HK-2 (cell line): ENCODE results near the gene GLYR1.

ENCODE experiments used
- DNase-seq: peaks from one replicate; pipeline ENCODE4 v3.0.0-alpha.2; 2018; ENCODE audit not compliant: unreplicated experiment

Gene GLYR1

DNA sequence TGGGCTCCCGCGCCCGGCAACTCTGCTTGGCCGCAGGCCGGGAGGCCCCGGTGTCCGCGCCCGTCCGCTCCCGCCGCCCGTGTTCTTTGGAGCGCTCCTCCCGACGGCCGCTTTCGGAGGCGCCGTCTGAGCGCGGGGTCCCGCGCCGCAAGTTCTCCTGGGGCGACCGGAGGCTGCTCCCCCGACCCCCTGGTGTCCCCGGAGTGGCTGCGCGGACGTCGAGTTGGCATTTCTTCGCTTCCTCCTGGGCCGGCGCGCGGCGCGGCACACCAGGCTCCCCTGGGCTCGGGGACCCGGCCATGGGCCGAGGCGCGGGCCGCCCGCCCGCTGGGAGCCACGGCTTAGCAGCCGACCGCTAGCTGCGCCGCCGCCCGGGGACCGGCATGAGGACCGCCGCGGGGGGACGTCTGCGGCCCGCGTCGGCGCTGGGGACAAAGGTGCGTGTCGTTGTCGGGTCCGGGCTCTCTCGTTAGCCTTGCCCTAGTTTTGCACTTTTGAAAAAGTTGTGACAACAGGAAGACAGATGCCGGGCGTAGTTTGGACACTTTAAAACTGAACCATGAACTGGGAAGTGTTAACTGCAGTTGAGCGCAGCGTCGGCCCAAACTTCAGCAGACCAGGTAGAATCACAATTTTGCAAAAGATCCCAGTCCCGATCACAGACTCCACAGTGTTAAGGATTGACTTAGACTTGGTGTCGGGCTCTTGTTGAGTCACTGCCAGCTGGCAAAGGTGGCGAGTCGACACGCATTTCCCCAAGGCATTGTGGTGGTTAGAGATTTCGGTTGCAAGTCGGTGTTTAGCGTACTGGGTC is 893 bp upstream of the GLYR1 start:
- peak; percentile 32 for DNase-seq

GRCh38 chr16:4846503-4846900 is 586 bp downstream of the GLYR1 start:
- peak; percentile 68 for DNase-seq

DNA sequence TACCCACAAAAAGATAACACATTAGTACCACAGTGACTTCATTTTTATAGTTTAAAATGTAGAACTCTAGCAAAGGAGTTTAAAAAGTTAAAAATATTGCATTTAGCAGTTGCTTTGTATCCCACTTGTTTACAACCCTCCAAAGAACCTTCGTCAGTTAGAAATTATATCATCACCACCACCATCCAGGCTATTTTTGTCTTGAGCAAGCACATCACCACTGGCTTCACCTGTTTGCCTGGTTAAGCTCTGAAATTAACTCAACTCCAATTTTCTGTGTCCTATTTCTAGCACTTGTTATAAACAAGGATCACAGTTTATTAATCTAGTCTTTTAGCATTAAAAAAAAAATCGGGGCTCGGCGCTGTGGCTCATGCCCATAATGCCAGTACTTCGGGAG is 6.1 kb downstream of the GLYR1 start:
- no peak for DNase-seq

- DNase-seq: no peak
Observed at GRCh38 chr16:4839942-4840341, 7.1 kb downstream of the GLYR1 start.

DNA sequence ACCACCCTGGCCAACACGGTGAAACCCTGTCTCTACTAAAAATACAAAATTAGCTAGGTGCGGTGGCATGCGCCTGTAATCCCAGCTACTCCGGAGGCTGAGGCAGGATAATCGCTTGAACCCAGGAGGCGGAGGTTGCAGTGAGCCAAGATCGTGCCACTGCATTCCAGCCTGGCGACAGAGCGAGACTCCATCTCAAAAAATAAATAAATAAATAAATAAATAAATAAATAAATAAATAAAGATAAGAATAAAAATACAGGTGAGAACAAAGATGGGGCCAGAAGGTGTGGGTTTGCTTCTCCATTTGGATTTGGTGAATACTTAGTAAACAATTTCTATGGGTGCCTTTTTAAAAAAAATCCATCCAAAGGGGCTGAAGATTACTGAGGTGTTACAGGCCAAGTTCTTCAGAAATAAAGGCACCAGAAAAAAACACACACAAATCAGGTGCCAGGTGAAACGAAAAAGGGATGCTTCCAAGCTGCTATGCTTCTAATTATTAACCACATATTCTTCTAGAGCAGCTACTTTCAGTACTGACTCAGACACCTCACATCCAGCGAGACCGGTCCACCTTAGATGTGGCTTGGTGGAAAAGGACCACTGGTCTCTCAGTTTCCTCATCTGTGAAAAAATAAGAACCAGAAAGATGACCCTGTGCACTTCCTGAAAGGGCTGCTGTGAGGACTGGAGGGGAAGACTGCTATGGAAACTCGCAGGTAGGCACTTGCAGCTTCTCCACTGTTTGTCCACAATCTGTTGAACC is 9.2 kb downstream of the GLYR1 start:
- DNase-seq: peak; percentile 31

- DNase-seq: no peak
Observed at GRCh38 chr16:4836727-4837126, 10.4 kb downstream of the GLYR1 start.

DNA sequence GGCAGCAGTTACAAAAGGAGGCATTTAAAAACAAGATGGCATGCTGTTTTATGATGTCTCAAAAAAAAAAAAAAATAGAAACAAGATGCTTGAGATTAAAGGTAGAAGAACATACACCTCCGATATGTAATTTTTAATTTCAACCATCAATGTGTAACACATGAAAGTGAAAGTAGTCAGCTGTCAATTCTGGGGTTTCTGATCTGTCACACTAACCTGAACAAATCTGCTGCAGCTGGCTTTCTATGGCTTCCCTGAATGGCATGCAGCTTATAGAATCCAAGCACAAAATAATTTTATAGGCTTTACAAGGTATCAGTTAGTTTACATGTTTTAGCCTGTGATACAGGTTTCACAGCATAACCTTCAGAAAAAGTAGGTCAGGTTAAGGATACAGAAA is 13.5 kb downstream of the GLYR1 start:
- DNase-seq: no peak

DNA sequence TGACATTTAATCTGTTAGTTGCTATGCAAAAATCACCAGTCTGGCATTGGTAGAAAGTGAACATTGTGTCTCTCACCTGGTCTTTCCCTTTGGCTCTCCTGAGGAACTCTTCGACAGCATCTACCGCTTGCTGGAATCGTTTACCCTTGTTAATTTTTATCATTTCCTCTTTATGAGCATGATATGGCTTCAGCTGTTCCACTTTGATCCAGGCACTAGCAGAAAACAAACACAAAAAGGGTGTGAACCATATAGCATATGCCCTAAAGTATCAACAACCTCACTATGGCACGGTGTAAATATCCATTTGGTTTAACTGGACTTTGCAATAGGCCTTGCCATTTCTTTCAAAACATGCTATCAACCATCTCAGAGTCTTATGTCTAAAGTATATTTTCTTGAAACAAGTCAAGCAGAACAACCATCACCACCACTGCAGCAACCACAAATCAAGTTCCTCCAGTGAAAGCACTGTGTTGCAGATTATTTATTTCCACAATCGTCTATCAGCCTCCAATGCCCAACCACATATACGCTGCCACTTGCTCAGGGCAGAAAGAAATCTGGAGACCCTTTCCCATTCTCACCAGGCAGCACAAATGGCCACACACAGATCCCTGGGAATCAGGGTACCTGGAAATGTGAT is 14.3 kb downstream of the GLYR1 start:
- no peak for DNase-seq

- no peak for DNase-seq
Observed at GRCh38 chr16:4831616-4832015, 15.5 kb downstream of the GLYR1 start.

GRCh38 chr16:4830408-4830807 is 16.7 kb downstream of the GLYR1 start:
- no peak for DNase-seq

- DNase-seq: no peak
Observed at GRCh38 chr16:4828567-4829321, 18.3 kb downstream of the GLYR1 start.

GRCh38 chr16:4826980-4827379 is 20.1 kb downstream of the GLYR1 start:
- DNase-seq: no peak

- no peak for DNase-seq
Observed at GRCh38 chr16:4826526-4826925, 20.6 kb downstream of the GLYR1 start.

GRCh38 chr16:4825196-4825595 is 21.9 kb downstream of the GLYR1 start:
- no peak for DNase-seq

DNA sequence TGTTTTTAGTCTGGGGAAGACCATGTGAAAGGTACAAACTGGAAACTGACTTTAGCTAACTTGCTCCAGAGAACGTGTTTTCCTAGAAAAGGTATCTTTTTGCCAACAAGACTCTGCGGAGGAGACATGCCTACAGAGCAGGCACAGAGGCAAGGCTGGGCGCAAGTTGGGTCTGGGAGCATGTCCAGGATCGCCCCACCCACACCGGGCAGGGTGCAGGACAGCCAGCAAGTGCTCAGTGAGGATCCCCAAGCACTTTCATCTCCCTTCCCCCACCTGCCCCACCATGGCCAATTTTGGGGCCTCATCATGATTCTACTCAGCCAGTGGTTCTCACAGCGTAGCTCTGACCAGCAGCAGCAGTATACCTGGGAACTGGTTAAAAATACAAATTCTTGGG is 26.4 kb downstream of the GLYR1 start:
- DNase-seq: no peak

DNA sequence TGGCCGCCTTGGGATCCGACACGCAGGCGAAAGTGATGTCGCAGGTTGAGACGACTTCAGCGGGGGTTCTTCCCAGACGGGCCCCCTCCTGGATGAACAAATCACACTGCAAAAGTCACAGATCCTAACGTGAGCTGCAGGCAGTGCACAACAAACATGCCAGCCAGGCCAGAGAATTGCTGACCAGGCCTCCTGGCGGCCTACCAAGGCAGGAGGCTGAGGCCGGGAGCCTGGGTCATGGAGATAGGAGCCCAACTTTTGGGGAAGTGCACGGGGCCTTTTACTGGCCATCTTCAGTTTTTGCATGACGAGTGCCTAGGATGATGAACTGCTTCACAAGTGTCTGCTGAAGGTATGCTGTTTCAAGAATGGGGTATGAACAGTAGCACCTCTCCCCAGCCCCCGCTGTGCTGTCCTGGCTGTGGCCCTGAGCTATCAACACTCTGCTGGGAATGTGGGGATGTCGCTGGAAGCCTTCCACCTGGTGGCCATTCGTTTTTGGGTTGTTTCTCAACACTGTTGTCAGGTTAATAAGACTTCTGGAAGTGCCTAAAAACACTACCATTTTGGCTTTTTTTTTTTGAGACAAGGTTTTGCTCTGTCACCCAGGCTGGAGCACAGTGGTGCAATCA is 32.4 kb downstream of the GLYR1 start:
- no peak for DNase-seq

GRCh38 chr16:4814046-4814445 is 33.0 kb downstream of the GLYR1 start:
- DNase-seq: no peak

DNA sequence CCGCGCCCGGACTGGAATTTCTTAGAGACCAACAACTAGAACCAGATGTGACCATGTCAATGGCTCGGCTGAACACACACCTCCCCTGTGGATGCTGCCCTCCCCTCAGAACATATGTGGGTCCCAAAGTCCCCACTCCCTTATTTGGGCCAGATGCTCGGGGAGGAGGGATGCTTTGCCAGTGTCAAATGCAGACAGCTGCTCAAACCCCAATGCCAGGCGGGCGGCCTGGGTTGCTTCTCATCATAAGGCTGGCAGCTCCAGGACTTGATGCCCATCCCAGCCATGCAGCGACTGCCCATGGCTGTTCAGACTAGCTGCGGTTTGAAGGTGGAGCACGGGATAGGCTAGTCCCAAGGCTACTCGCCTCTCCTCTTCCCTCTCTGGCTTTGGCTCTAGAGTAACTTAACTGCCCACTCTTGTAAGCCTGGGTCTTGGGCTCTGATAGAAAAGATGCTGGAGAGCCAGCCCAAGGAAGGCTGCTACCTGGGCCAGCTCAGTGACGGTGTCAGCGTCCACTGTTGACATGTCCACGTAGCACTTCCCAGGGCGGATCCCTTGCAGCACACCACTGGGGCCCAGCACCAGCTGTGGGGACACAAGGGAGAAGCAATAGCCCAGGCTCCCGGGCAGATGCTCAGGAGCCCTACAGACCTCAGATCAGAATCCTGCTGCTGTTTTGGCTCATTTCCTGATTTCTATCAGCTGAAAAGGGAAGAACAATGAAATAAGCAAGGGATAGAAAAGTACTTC is 33.7 kb downstream of the GLYR1 start:
- no peak for DNase-seq

GRCh38 chr16:4811773-4812172 is 35.3 kb downstream of the GLYR1 start:
- DNase-seq: no peak

- DNase-seq: no peak
Observed at GRCh38 chr16:4811242-4811641, 35.8 kb downstream of the GLYR1 start.

GRCh38 chr16:4806280-4806679 is 40.8 kb downstream of the GLYR1 start:
- no peak for DNase-seq
